ENCODE data around the gene MNAT1.

The MNAT1 gene

GRCh38 chr14:60970146-60970545, 235.6 kb downstream of the MNAT1 start (continued):
- TF ChIP-seq PRDM6 (tag by site-specific recombination; IDR thresholded peaks at IDR 0.05) (no peak), ZNF37A (tag by site-specific recombination; IDR thresholded peaks at IDR 0.05) (no peak), ZNF426 (tag by site-specific recombination; IDR thresholded peaks at IDR 0.05) (no peak), ZNF501 (tag by site-specific recombination; IDR thresholded peaks at IDR 0.05) (no peak), ZNF138 (tag by site-specific recombination; IDR thresholded peaks at IDR 0.05; ENCODE audit: borderline replicate concordance) (no peak), ZNF791 (tag by site-specific recombination; IDR thresholded peaks at IDR 0.05) (no peak), ZNF785 (tag by site-specific recombination; IDR thresholded peaks at IDR 0.05) (no peak), HOXC10 (CRISPR knock-in tag; IDR thresholded peaks at IDR 0.05) (no peak), ZSCAN5A (tag by site-specific recombination; IDR thresholded peaks at IDR 0.05) (no peak), ZNF214 (tag by site-specific recombination; IDR thresholded peaks at IDR 0.05; ENCODE audit: borderline replicate concordance) (no peak)

GRCh38 chr14:60971271-60971670, 236.7 kb downstream of the MNAT1 start:
- ChIA-PET CTCF (no interaction called here), POLR2A (no interaction called here)
- H3K4me3 ChIP-seq (ENCODE audit: low read depth, low read length) = no peak overlapping the region
- TF ChIP-seq PRDM6 (tag by site-specific recombination; IDR thresholded peaks at IDR 0.05) (no peak), ZNF623 (tag by site-specific recombination; IDR thresholded peaks at IDR 0.05) (no peak), ZNF140 (tag by site-specific recombination; IDR thresholded peaks at IDR 0.05) (no peak), ZXDB (tag by site-specific recombination; IDR thresholded peaks at IDR 0.05) (no peak), ZSCAN4 (tag by site-specific recombination; IDR thresholded peaks at IDR 0.05) (no peak), ZBTB49 (tag by site-specific recombination; IDR thresholded peaks at IDR 0.05; ENCODE audit: low read depth) (no peak), ZNF404 (tag by site-specific recombination; IDR thresholded peaks at IDR 0.05) (no peak), GLIS1 (tag by site-specific recombination; IDR thresholded peaks at IDR 0.05) (no peak), RBAK (tag by site-specific recombination; IDR thresholded peaks at IDR 0.05) (no peak), ZNF16 (tag by site-specific recombination; IDR thresholded peaks at IDR 0.05; ENCODE audit: low read depth) (no peak), ZNF48 (tag by site-specific recombination; IDR thresholded peaks at IDR 0.05) (no peak), INSM2 (tag by site-specific recombination; IDR thresholded peaks at IDR 0.05) (no peak), ZNF280D (tag by site-specific recombination; IDR thresholded peaks at IDR 0.05) (no peak)

More at GRCh38 chr14:60971271-60971670, 236.7 kb downstream of the MNAT1 start:
- Histone ChIP-seq H3K9me3 (ENCODE audit: control insufficient read depth, insufficient read depth, low read depth, low read length) (no peaks in the 10 kb centered on the region), H3K27ac (ENCODE audit: extremely low read depth, low read depth, low read length) (no peak overlapping the region), H3K4me1 (ENCODE audit: control insufficient read depth, insufficient read depth, low read length) (peaks cover 10% of the 10 kb centered on the region), H3K36me3 (ENCODE audit: control insufficient read depth in 2 of 2, insufficient read depth in 1 of 2, low read length in 2 of 2) (peaks cover 12 to 31% of the 10 kb centered on the region in 2 experiments; a peak in 2 of 3 replicates)

Data from HEK293 (cell line).